Hypothalamus (tissue), 51 donors: ENCODE data around the gene EIF3K.

Source experiments
- DNase-seq, 51 donors: peaks; one replicate each; lab custom pipeline; 2025; lab: John Stamatoyannopoulos, UW

EIF3K gene

GRCh38 chr19:38682872-38683392 lies 63.9 kb downstream of the EIF3K start:
- no peak for DNase-seq

- peak in 9 of 51 donors; percentile 11 to 59 (median 38) for DNase-seq
These were observed 64.5 kb downstream of the EIF3K start for GRCh38 chr19:38683393-38684077.

DNA sequence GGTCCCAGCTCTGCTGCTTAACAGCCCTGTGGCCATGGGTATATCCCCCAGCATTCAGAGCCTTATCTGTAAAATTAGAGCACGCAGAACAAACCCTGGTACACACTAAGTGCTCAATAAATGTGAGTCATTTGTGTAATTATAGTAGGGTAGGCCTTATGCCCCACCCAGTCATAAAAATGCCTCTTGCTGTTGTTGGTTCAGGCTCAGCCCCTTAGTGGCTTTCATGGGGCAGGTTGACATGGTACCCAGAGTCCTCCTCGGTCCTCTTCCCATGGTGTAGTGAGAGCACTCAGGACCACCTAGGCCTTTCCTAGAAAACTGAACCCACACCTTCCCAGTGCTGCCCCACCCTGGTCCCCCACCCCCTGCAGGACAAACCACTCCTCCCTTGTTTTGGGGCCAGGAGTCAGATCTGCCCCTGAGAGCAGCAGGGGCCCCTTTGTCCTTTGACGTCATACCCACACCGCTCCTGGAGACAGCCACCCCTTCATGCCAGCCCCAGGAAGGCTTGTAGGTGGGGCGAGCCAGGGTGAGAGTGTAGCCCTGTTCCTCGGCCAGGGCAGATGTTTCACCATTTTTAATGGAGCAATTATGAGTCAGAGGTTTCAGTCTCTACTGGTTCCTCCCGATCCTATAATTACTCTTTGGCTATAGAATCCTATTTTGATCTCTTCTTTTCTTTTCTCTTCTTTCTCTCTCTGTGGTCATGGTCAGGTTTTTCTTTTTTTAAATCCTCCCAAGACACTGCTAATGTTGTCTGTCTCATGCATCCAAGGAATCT lies 65.3 kb downstream of the EIF3K start:
- peak in 4 of 51 donors; percentile 22 to 39 (median 31) for DNase-seq

DNA sequence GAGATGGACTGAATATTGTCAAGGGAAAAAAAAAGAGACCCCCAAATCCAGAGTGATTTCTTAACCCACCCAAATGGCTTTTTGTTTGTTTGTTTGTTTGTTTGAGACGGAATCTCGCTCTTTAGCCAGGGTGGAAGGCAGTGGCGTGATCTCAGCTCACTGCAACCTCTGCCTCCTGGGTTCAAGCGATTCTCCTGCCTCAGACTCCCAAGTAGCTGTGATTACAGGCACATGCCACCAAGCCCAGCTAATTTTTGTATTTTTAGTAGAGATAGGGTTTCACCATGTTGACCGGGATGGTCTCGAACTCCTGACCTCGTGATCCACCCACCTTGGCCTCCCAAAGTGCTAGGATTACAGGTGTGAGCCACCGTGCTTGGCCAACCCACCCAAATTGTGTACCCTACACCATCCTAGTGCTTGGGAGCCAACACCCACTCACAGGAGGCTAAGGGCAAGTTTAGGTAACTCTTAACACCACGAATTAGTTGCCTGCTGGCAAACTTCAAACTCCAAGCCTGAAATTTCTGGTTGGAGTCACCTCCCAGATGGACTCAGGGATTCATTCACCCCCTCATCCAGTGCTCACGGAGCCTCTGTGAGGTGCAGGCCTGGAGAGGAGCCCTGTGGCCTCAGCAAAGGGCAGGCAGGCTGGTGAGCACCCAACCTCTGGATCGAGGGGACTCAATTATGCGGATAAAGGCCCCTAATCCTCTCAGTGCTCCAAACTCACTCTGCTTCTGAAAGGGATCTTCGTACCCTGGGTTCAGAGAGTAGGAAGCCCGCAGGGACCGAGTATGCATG lies 66.1 kb downstream of the EIF3K start:
- no peak for DNase-seq

DNA sequence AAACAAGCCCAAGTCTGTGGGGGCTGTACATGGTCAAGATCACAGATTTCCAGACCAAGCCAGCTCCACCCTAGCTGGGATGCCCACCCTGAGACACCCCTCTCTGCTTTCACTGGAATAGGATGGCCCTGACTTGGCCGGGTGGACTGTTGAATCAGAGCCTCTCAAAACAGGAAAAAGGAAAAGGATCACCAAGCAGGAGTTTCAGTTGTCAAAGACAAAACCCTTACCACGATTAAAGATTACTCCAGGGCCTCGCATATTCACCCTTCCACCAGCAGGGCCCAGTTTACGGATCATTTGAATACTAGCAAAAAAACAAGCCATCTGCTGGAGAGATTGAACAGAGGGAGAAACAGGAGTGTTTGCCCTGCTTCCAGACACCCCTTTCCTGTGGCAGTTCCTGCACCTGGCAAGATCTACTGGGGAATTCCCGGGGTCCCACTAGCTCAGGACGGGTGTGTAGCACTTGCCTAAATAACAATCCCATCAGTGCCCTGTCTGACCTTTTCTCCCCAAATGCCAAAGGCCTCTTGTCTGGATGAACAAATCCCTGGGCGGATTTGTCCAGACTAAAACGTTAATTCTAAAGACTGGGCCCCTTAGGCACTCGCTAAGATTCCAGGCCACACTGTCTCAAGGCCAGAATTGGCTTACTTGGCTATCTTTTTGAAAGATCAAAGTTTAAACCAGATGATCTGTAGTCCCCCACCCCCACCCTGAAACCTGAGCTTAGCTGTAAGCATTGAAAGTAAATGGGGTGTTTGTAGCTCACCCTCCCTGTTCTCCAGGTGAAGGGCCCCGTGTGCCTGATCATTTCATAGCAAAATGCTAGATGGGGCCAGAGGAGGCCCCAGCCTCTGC lies 66.9 kb downstream of the EIF3K start:
- DNase-seq, result no peak

GRCh38 chr19:38686530-38686888 lies 67.5 kb downstream of the EIF3K start:
- no peak for DNase-seq
